22Rv1 (cell line): ENCODE measurements around the gene CBX5.

Experiments used
- H3K27ac ChIP-seq: fragments of 450-650 bp; 2 replicates; pipeline ENCODE4 v1.5.1; 2017
- ZFX ChIP-seq: fragments of 450-650 bp; IDR thresholded peaks from 2 replicates; pipeline ENCODE4 v1.6.1; 2017; ENCODE audit warnings: antibody characterized with exemption, borderline replicate concordance
- TF ChIP-seq, protein P1 (sequence below): fragments of 450-650 bp; IDR thresholded peaks from 2 replicates; pipeline ENCODE4 v1.5.1; 2017; ENCODE audit warnings: mild to moderate bottlenecking

CBX5 gene

DNA sequence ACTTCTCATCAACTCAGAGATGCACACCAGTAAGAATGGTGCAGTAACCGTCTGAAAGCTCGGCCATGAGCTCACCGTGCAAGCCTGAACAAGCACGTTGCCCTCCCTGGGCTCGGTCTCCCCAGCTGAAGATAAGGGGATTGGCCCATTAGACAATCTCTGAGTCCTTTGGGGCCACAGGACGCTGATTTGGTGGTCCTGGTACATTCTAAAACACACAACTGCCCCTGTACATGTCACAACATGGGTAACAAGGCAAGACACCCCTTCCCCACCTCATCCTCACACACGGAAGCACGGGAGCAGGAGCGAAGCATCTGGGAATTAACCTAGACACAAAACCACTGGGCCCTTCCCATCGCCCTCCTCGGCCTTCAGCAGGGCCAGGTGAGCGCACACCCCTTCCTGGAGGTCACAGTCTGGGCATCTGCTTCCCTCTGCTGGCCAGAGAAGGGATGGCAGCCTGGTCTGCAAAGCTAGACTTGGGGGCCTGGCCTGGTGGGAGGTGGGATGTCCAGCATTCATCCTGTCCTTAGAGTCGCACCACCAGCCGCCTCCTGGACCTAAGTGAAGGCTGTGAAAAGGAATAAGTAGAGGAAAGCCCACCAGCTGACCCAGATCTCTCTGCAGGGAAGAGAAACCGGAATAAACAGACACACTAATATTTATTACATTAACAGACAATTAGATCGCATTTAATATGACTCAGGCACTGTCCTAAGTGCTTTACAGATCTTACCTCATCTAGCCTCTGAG, 72.2 kb downstream of the CBX5 start:
- H3K27ac ChIP-seq: no peak overlapping the region
- TF ChIP-seq, protein P1, sequence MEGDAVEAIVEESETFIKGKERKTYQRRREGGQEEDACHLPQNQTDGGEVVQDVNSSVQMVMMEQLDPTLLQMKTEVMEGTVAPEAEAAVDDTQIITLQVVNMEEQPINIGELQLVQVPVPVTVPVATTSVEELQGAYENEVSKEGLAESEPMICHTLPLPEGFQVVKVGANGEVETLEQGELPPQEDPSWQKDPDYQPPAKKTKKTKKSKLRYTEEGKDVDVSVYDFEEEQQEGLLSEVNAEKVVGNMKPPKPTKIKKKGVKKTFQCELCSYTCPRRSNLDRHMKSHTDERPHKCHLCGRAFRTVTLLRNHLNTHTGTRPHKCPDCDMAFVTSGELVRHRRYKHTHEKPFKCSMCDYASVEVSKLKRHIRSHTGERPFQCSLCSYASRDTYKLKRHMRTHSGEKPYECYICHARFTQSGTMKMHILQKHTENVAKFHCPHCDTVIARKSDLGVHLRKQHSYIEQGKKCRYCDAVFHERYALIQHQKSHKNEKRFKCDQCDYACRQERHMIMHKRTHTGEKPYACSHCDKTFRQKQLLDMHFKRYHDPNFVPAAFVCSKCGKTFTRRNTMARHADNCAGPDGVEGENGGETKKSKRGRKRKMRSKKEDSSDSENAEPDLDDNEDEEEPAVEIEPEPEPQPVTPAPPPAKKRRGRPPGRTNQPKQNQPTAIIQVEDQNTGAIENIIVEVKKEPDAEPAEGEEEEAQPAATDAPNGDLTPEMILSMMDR: peak; percentile 99
- no peak for TF ChIP-seq ZFX

DNA sequence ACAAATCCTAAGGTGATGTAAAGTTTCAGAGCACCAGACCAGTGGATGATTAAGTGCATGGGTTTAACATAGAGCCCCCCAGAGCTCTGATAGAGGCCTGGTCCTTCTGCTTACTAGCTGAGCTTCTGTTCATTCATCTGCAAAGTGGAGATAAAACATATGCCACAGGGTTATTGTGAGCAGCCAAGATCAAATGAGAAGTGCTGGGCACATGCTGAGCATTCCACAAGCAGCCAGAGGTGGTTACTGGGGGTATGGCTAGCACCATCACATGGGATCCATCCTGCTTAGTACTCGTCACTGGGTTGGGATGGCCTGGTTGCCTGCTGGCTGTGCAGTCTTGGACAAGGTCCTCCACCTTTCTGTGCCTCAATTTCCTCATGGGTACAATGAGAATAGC, 73.1 kb downstream of the CBX5 start:
- TF ChIP-seq, protein P1: no peak
- TF ChIP-seq ZFX: no peak
- no peak overlapping the region for H3K27ac ChIP-seq

DNA sequence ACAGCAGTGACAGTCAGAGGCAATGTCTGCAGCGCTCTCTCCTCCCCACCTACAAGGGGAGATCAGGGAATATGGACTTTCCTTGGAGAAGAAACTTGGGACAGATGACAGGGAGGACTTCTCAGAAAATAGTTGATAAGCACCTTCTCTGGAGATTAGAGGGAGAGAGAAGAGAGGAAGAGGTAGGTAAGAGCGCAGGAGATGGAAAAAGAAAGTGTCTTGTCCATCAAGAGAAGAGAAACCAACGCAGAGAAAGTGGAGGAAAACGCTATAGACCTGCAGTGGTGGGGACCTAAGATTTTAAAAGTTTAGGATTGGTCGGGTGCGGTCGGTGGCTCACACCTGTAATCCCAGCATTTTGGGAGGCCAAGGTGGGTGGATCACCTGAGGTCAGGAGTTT, 75.6 kb downstream of the CBX5 start:
- H3K27ac ChIP-seq: no peak overlapping the region
- TF ChIP-seq ZFX: no peak

DNA sequence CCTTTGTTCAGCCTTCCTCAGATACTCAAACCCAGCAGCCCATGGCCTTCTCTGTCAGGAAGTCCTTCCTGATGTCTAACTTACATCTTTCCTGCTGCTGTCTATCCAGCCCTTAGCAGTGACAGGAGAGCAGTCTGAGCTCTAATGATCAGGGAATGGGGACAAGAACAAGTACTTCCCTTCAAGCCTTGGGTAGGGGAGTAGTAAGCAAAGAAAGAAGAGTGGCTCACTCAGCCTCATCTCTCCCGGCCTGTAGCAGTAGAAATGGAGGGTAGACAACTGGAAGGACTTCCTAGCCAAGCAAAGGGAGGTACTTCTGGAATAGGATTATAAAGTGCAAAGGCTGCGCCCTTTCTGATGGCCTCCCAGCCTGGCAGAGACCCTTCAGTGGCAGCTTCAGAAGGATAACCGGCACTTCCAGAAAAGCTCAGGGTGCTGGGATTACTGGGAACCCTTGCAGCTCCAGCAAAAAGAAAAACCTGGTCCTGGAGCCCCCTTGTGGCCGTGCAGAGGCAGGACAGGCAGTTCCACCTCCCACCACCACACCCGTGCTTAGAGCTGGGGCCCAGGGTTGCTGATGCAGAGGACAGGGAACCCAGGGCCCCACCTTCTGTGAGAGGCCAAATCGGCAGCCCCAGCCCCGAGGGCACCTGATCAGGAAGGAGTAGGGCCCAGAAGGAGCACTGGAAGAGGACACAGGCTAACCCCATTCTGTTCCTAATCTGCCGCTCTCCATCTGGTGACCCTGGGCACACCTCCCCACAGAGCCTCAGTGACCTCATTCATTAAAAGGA, 78.7 kb downstream of the CBX5 start:
- no peak overlapping the region for H3K27ac ChIP-seq
- TF ChIP-seq, protein P1: peak; percentile 99
- TF ChIP-seq ZFX: no peak

DNA sequence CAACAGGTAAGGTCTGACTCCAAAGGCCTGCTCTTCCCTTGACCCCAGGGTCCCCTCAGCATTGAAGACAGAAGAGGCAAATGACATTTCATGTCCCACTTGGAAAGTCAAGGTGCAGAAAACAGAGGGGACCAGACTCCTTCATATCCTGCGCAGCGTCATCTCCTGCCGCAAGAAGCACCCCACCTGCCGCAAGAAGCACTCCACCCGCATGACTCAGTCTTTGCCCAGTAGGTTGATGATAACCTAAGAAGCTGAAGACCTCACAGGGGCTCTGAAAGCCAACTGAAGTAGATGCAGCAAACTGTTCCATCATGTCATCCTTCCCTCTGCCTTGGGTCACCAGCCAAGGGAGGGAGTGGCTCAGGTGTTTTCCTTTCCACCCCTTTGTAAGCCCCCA, 79.5 kb downstream of the CBX5 start:
- no peak overlapping the region for H3K27ac ChIP-seq
- TF ChIP-seq, protein P1: no peak
- no peak for TF ChIP-seq ZFX

DNA sequence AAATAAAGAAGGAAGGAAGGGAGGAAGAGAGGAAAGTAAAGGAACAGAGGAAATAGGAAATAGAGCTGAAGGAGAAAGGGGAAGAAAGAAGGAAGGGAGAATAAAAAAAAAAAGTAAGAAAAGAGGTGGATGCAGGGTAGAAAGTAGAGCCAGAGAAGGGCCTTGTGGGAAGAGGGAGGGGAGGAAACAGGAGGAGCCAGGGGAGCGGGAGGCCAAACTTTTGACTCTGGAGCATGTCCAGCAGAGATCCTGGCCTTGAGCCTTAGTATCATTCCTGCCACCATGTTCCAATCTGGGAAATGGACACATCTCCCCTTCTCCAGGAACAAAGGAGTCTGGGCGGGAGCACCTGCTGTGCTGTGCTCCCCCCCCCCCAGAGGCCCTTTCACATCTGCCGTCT, 80.0 kb downstream of the CBX5 start:
- no peak overlapping the region for H3K27ac ChIP-seq
- no peak for TF ChIP-seq ZFX
- TF ChIP-seq, protein P1: no peak

DNA sequence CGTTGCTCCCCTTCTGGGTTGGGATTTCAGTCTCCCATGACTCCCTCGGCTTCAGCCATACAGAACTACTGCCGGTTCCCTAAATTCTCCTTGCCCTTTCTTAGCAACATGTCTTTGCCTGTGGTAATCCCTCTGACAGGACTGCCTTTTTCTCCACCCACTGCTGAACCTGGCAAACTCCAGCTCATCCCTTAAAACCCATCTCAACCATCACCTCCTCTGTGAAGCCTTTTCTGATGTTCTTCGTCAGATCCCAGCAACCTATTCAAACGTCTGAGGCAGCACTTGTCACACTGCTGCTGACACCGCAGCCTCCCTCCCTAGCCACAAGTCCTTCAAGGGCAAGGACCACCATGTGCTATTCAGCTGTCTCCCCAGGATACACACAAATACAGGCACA, 80.9 kb downstream of the CBX5 start:
- TF ChIP-seq, protein P1: no peak
- TF ChIP-seq ZFX: no peak
- H3K27ac ChIP-seq: no peak overlapping the region
